Measurements from ENCODE around the gene CDK14. TPM values are rescaled to one million over a fixed set of nuclear protein-coding genes. Genes with fewer than 3 reads are reported as not detected.
A peak's percentile ranks its signal among the peaks of the same experiment; 100 is the strongest.
"Not testable (repeated sequence)": the region's sequence is repeated elsewhere in the genome, so short reads cannot be mapped to it uniquely, and the experiment has no call there.

CDK14 gene
- total RNA-seq, 2 experiments from 2014 or later: 0.05 to 0.27 TPM

GRCh38 chr7:90625051-90625450 lies 28.9 kb downstream of the CDK14 start:
- intact Hi-C loops (cut with micrococcal nuclease): no loop called here
- ATAC-seq (no peak), DNase-seq (no peak)
- H3K36me3 Mint-ChIP-seq (ENCODE audit: low read depth): no peaks in the 10 kb centered on the region
- H3K27ac Mint-ChIP-seq: no peak overlapping the region
- H3K27me3 Mint-ChIP-seq: peaks cover 1% of the 10 kb centered on the region
- no peaks in the 10 kb centered on the region for H3K9me3 Mint-ChIP-seq
- ChIA-PET CTCF (no interaction called here), POLR2A (interaction anchor here (0.6 kb wide), 1 partner anchor 394 kb away, joined by 4 read pairs; no protein-coding TSS in a partner anchor)
- H3K4me3 Mint-ChIP-seq: no peak overlapping the region
- H3K4me1 Mint-ChIP-seq (ENCODE audit: low read depth): no peaks in the 10 kb centered on the region
- TF ChIP-seq, protein P1, sequence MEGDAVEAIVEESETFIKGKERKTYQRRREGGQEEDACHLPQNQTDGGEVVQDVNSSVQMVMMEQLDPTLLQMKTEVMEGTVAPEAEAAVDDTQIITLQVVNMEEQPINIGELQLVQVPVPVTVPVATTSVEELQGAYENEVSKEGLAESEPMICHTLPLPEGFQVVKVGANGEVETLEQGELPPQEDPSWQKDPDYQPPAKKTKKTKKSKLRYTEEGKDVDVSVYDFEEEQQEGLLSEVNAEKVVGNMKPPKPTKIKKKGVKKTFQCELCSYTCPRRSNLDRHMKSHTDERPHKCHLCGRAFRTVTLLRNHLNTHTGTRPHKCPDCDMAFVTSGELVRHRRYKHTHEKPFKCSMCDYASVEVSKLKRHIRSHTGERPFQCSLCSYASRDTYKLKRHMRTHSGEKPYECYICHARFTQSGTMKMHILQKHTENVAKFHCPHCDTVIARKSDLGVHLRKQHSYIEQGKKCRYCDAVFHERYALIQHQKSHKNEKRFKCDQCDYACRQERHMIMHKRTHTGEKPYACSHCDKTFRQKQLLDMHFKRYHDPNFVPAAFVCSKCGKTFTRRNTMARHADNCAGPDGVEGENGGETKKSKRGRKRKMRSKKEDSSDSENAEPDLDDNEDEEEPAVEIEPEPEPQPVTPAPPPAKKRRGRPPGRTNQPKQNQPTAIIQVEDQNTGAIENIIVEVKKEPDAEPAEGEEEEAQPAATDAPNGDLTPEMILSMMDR (IDR thresholded peaks at IDR 0.05): no peak

GRCh38 chr7:90625562-90625961 lies 29.4 kb downstream of the CDK14 start:
- CTCF ChIA-PET: interaction anchor here (1.6 kb wide), 1 partner anchor 171 kb away, joined by 3 read pairs; no protein-coding TSS in a partner anchor
- H3K27ac Mint-ChIP-seq: no peak overlapping the region

GRCh38 chr7:90626013-90626412 lies 29.9 kb downstream of the CDK14 start:
- Mint-ChIP-seq H3K27ac (no peak overlapping the region), H3K9me3 (no peaks in the 10 kb centered on the region), H3K27me3 (peaks cover 2% of the 10 kb centered on the region), H3K4me1 (ENCODE audit: low read depth) (no peaks in the 10 kb centered on the region), H3K4me3 (no peak overlapping the region), H3K36me3 (ENCODE audit: low read depth) (no peaks in the 10 kb centered on the region)
- TF ChIP-seq, protein P1 (IDR thresholded peaks at IDR 0.05): no peak
- POLR2A ChIA-PET: interaction anchor here (0.6 kb wide), 1 partner anchor 571 kb away, joined by 3 read pairs; no protein-coding TSS in a partner anchor
- intact Hi-C loops (cut with micrococcal nuclease): no loop called here
- ATAC-seq (no peak), DNase-seq (no peak)
- CTCF ChIA-PET: interaction anchor here (1.6 kb wide), 1 partner anchor 171 kb away, joined by 3 read pairs; no protein-coding TSS in a partner anchor

More at GRCh38 chr7:90625562-90625961, 29.4 kb downstream of the CDK14 start:
- DNase-seq (no peak), ATAC-seq (no peak)
- Mint-ChIP-seq H3K4me3 (no peak overlapping the region), H3K27me3 (peaks cover 1% of the 10 kb centered on the region), H3K36me3 (ENCODE audit: low read depth) (no peaks in the 10 kb centered on the region), H3K9me3 (no peaks in the 10 kb centered on the region), H3K4me1 (ENCODE audit: low read depth) (no peaks in the 10 kb centered on the region)
- POLR2A ChIA-PET: interaction anchor here (0.6 kb wide), 2 partner anchors 395 to 572 kb away, joined by 3 to 4 read pairs; no protein-coding TSS in a partner anchor
- TF ChIP-seq, protein P1 (IDR thresholded peaks at IDR 0.05): no peak
- intact Hi-C loops (cut with micrococcal nuclease): no loop called here

- DNase-seq (peak; percentile 15), ATAC-seq (peak; percentile 55)
- H3K36me3 Mint-ChIP-seq (ENCODE audit: low read depth): no peaks in the 10 kb centered on the region
- H3K9me3 Mint-ChIP-seq: no peaks in the 10 kb centered on the region
- no peak overlapping the region for H3K27ac Mint-ChIP-seq
- ChIA-PET POLR2A (no interaction called here), CTCF (interaction anchor here (0.6 to 3.2 kb wide), 10 partner anchors 11 to 177 kb away, joined by 3 to 20 read pairs (median 4); no protein-coding TSS in a partner anchor)
- peaks cover 2% of the 10 kb centered on the region for H3K27me3 Mint-ChIP-seq
- TF ChIP-seq, protein P1 (IDR thresholded peaks at IDR 0.05): peak; percentile 56
- H3K4me3 Mint-ChIP-seq: no peak overlapping the region
- intact Hi-C loops (cut with micrococcal nuclease): loop anchor here (1.0 kb wide), 1 partner anchor 174 kb away; no protein-coding TSS in a partner anchor
- no peaks in the 10 kb centered on the region for H3K4me1 Mint-ChIP-seq (ENCODE audit: low read depth)
These were observed 33.3 kb downstream of the CDK14 start for GRCh38 chr7:90629297-90629918.

DNA sequence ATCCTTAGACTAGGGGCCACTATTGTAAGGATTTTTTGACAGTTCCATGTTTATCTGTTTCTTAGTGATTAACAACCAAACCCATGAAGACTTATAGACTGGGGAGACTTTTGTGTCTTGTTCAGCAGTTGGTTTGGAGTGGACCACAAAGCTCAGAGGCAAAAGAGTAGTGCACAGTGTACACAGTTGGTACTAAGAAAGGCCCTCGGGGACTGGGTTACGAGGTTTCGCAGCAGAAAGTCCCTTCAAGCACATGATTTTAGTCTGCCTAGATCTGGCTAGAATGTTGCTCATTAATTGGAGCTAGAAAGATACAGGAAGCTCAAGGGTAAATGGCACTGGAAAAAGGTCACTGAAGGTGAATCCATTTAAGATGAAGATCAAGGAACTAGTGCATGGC lies 35.4 kb downstream of the CDK14 start:
- TF ChIP-seq, protein P1 (IDR thresholded peaks at IDR 0.05): no peak
- no peak overlapping the region for H3K27ac Mint-ChIP-seq
- intact Hi-C loops (cut with micrococcal nuclease): no loop called here
- peaks cover 2% of the 10 kb centered on the region for H3K27me3 Mint-ChIP-seq
- H3K36me3 Mint-ChIP-seq (ENCODE audit: low read depth): no peaks in the 10 kb centered on the region
- DNase-seq: no peak
- ChIA-PET POLR2A (no interaction called here), CTCF (interaction anchor here (1.7 kb wide), 1 partner anchor 176 kb away, joined by 5 read pairs; no protein-coding TSS in a partner anchor)
- ATAC-seq: no peak
- no peaks in the 10 kb centered on the region for H3K9me3 Mint-ChIP-seq
- no peak overlapping the region for H3K4me3 Mint-ChIP-seq
- H3K4me1 Mint-ChIP-seq (ENCODE audit: low read depth): no peaks in the 10 kb centered on the region

- H3K9me3 Mint-ChIP-seq; H3K4me3 Mint-ChIP-seq; intact Hi-C loops (cut with micrococcal nuclease); POLR2A ChIA-PET; DNase-seq; H3K36me3 Mint-ChIP-seq (ENCODE audit: low read depth); CTCF ChIA-PET; H3K4me1 Mint-ChIP-seq (ENCODE audit: low read depth); H3K27ac Mint-ChIP-seq; ATAC-seq; H3K27me3 Mint-ChIP-seq: not testable (repeated sequence)
These were observed 43.6 kb downstream of the CDK14 start for GRCh38 chr7:90639683-90640082.
